Stimulated activated effector memory CD8-positive, alpha-beta T cell treated with anti-CD3 and anti-CD28 coated beads, Interleukin-12 subunit alpha, Interleukin-12 subunit beta, amount 100 ng/mL, for 72 hours (primary cell): Measurements from ENCODE around the gene SULT1A2.
"Not testable (repeated sequence)": the region's sequence is repeated elsewhere in the genome, so short reads cannot be mapped to it uniquely, and the experiment has no call there.

Source experiments
- ATAC-seq: fragments of 150-1000 bp; cut with Tn5 transposase; 2 replicates; pipeline ENCODE4 v1.10.0; 2021
- DNase-seq, 2 donors: peaks; one replicate each; pipeline ENCODE4 v3.0.0; 2021 to 2022; ENCODE audit warnings: low spot score in 2 of 2
- H3K27ac Mint-ChIP-seq: one replicate; pipeline ENCODE4 v1.8.0; 2022; ENCODE audit warnings: mild to moderate bottlenecking, mixed read lengths
- H3K36me3 Mint-ChIP-seq: one replicate; pipeline ENCODE4 v1.8.0; 2022; ENCODE audit warnings: mild to moderate bottlenecking, mixed read lengths
- H3K4me1 Mint-ChIP-seq: one replicate; pipeline ENCODE4 v1.8.0; 2022; ENCODE audit warnings: mixed read lengths
- H3K4me3 Mint-ChIP-seq: one replicate; pipeline ENCODE4 v1.8.0; 2022; ENCODE audit warnings: mild to moderate bottlenecking, mixed read lengths
- H3K9me3 Mint-ChIP-seq: one replicate; pipeline ENCODE4 v1.8.0; 2022; ENCODE audit warnings: mixed read lengths

SULT1A2 gene

DNA sequence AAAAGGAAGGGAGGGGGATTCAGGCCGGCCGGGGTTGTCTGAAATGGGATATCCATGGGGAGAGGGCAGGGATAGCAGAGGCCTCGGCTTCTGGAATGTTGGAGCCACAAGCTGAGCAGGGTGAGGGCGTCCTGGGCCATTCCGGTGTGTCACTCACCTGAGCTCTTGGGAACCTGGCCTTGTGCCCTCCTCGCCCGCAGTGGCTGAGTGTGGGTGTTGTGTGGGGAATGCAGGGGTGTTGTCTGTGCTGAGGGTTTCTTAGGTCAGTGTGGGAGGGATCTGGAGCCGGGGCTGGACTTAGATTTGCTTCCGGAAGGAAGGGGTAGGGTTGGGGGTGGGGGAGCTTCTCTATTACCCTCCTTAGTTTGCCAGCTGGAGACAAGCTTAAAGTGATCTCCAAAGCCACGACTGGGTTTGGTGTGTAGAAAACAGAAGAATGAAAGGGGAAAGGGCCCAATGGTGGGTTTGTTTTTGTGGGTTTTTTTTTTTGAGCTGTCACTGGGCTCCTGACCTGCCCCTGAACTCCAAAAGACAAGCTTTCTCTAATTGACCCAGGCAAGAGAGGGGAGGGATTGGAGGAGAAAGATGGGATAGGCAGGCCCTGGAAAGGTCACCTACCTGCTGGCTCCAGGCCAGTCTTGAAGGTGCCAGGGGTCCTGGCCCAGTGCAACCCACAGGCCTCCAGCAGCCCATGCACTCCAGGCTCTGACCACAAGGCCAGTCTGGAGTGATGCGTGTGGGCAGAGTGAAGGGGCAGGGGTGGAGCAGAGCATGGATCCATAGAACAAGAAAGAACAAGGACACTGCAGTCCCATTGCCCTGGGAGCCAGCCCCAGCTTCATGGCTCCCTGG is at the start of gene SULT1A2:
TSS of gene SULT1A2 (minus strand) at position 211 of the 852 bp plus-strand sequence. CDS start 1,120 bp downstream, outside the sequence.
- no peak within 1 kb of the TSS for H3K4me3 Mint-ChIP-seq
- no peaks in the 10 kb centered on the region for H3K36me3 Mint-ChIP-seq
- H3K9me3 Mint-ChIP-seq = no peaks in the 10 kb centered on the region
- ATAC-seq (no peak), DNase-seq (no peak)
- H3K27ac Mint-ChIP-seq = no peak within 1 kb of the TSS
- H3K4me1 Mint-ChIP-seq = peaks cover 6% of the 10 kb centered on the region

DNA sequence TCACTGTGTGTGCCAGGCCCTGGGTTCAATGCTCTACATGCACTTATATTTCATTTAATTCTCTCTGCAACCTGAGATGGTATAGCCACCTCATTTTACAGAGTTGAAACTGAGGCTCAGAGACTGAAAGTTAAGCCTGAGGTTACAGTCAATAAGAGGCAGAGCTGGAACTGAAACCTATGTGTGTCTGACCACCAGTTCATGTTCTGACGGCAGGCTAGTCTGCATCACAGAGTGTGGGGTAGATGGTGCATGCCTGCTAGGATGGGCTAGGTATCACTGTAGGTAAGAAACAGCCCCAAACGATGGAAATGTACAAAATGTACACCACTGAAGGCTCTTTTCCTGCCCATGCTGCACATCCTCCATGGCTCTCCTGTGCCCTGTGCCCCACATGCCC is 43.1 kb upstream of the SULT1A2 start:
- not testable (repeated sequence) for H3K36me3 Mint-ChIP-seq, H3K4me1 Mint-ChIP-seq, H3K27ac Mint-ChIP-seq, H3K9me3 Mint-ChIP-seq, H3K4me3 Mint-ChIP-seq, DNase-seq, ATAC-seq

DNA sequence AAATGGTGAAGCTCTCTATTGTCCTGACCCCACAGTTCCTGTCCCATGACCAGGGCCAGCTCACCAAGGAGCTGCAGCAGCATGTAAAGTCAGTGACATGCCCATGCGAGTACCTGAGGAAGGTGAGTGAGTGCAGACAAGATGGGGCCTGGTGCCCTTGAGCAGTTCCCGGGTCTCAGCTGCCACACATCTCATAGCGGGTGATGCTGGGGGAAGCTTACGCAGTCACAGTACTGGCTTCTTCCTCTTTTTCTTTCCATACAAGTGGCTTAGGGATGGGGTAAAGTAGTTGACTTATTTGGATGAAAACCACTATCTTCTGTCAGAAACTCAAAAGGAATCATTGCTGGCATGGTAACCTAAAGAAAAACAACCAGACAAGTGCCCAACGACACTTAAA is 41.5 kb upstream of the SULT1A2 start:
- H3K27ac Mint-ChIP-seq, H3K4me3 Mint-ChIP-seq, ATAC-seq, H3K9me3 Mint-ChIP-seq, H3K4me1 Mint-ChIP-seq, H3K36me3 Mint-ChIP-seq, DNase-seq: not testable (repeated sequence)

DNA sequence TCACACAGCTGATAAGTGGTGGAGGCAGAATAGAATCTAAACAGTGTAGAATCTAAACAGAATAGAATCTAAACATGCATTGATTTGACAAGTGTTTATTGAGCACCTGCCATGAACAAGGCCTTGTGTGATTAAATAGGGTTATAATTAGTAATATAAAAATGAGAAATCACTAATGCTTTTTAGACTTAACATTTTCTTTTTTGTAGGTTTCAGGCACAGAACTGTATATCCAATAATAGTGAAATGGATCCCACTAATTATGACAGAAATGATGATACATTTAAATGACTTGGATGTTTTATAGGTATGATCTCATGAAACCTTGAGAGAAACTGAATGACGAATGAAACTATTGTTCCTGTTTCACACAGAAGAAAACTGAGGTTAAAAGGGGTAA is 40.9 kb upstream of the SULT1A2 start, which contains the start of gene NPIPB8:
TSS of gene NPIPB8 (plus strand) at position 301 of the 400 bp plus-strand sequence. CDS start 296 bp downstream, outside the sequence.
- not testable (repeated sequence) for H3K4me3 Mint-ChIP-seq, H3K4me1 Mint-ChIP-seq, H3K9me3 Mint-ChIP-seq, ATAC-seq, H3K36me3 Mint-ChIP-seq, DNase-seq, H3K27ac Mint-ChIP-seq

DNA sequence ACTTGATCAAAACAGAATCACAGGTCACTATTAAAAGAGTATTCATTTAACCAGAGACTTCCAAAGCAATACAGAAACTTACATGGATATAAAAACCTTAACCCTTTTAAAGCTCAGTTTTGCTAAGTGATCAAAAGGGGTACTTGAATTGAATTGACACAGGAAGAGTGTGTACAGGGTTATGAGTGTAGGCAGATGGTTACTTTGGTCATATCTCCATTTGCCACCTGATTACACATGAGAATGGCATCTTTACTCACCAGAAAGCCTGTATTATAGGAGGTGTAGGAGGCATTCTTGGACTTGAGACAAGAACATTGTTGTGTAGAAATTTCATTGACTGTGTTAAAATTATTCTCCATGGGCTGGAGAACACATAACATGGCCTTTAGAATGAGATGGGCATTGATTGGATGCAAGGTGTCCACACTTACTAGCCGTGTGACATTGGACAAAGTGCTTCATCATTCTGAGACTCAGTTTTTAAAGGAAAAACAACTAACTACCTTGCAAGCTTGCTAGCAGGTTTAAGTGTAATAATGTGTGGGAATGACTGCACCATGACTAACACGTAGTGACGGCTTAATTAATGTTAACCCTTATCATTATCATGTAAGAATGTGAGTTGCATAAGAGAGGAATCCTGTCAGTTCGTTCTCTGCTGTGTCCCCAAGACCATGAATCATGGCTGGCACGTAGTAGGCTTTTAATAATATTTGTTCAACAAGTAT is 39.4 kb upstream of the SULT1A2 start:
- not testable (repeated sequence) for H3K9me3 Mint-ChIP-seq, H3K36me3 Mint-ChIP-seq, H3K27ac Mint-ChIP-seq, H3K4me1 Mint-ChIP-seq, DNase-seq, H3K4me3 Mint-ChIP-seq, ATAC-seq

DNA sequence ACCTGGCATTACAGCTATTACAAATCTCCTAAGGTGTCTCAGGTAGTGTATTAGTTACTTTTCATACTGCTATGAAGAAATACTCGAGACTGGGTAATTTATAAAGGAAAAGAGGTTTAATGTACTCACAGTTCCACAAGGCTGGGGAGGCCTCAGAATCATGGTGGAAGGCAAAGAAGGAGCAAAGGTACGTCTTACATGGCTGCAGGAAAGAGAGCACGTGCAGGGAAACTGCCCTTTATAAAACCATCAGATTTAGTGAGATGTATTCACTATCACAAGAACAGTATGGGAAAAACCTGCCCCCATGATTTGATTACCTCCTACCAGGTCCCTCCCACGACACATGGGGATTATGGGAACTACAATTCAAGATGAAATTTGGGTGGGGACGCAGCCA is 34.1 kb upstream of the SULT1A2 start:
- not testable (repeated sequence) for H3K27ac Mint-ChIP-seq, H3K4me3 Mint-ChIP-seq, H3K4me1 Mint-ChIP-seq, H3K9me3 Mint-ChIP-seq, H3K36me3 Mint-ChIP-seq, ATAC-seq, DNase-seq

DNA sequence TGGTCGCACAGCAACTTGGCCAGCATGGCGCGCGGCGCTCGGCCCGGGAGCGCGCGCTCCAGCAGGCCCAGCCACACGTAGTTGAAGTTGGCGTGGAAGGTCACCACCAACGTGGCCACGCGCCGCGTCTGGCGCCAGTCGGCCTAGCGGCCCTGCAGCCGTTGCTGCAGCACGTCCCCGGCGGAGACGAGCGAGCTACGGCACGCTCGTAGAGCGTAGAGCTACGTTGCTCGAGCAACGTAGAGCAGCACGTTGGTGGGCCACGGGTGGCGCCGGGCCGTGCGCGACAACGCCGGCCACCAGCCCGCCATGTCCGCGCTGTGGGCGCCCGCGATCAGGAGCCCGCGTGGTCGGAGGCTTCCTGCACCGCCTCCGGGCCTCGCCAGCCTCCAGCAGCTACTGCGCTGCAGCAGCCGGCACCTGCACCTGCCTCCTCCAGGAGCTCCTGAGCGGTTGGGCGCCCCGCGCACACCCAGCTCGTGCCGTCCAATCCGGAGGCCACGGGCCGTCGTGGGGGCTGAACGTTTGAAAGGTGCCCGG is 26.4 kb upstream of the SULT1A2 start:
- Mint-ChIP-seq H3K36me3 (peaks cover 28% of the 10 kb centered on the region), H3K9me3 (no peaks in the 10 kb centered on the region), H3K4me3 (peak overlapping the region; percentile 71), H3K27ac (peak overlapping the region; percentile 40), H3K4me1 (peaks cover 22% of the 10 kb centered on the region)
- DNase-seq (peak; percentile 29 to 72), ATAC-seq (peak; percentile 92)

DNA sequence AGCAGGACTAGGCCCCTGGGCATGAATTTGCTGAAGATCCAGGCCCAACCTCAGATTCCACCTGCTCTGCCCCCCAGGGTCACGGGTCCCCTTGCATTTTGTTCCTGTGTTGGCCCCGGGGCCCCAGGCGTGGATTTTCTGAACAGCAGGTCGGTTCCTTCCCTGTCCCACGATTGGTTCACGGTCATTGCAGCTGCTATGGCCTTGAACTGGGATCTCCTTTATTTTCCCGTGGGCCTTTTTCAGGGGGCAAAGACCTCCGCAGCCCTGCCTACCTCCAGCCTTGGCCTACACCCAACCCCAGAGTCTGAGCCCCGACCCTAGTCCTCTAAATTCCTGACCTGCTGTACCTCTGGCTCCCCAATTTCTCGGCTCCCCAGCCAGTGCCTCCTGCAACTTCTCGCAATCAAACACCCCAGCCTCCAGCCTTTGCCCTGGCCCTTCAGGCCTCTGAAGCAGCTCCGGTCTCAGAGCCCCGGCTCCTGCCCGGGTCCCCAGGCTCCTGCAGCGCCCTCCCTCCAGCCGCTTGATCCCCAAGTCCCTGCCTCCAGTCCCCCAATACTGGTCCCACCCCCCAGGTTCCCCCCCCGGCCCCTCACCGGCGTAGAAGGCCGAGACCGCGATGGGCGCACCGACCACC is 25.8 kb upstream of the SULT1A2 start:
- H3K27ac Mint-ChIP-seq = peak overlapping the region; percentile 40
- peak; percentile 42 for ATAC-seq
- H3K36me3 Mint-ChIP-seq = peaks cover 32% of the 10 kb centered on the region
- H3K4me1 Mint-ChIP-seq = peaks cover 22% of the 10 kb centered on the region
- not testable (repeated sequence) for H3K9me3 Mint-ChIP-seq, DNase-seq
- H3K4me3 Mint-ChIP-seq = peak overlapping the region; percentile 71

DNA sequence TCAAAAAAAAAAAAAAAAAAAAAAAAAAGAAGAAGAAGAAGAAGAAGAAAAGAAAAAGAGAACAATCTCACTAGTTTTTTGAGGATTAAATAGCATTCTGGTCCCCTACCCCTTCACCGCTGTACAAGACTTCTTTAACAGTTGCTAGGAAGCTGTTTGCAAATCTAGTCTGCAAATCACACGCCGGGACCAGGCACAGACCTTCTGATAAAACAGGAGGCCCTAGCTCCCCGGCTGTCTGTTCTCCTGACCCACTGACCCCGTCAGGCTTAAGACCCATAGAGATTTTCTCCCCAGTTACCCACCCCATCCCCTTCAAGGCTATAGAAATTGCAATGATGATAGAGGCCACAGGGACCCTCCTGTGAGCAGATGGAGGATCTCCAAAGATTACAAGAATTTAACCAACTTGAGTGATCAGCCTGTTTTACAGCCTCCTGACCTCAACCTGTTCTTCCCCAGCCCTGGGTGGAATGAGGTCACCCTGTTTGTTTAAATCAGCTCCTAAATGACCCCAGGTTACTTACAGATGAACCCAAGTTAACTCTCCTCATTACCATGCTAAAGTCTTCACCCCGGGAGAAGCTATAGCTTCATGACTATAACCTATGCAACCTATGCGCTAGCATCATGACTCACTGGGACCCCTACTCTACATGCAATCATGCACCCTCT is 24.8 kb upstream of the SULT1A2 start:
- H3K27ac Mint-ChIP-seq = no peak overlapping the region
- peaks cover 22% of the 10 kb centered on the region for H3K4me1 Mint-ChIP-seq
- peaks cover 32% of the 10 kb centered on the region for H3K36me3 Mint-ChIP-seq
- DNase-seq (no peak), ATAC-seq (no peak)
- H3K4me3 Mint-ChIP-seq = peak overlapping the region; percentile 71
- H3K9me3 Mint-ChIP-seq = no peaks in the 10 kb centered on the region

DNA sequence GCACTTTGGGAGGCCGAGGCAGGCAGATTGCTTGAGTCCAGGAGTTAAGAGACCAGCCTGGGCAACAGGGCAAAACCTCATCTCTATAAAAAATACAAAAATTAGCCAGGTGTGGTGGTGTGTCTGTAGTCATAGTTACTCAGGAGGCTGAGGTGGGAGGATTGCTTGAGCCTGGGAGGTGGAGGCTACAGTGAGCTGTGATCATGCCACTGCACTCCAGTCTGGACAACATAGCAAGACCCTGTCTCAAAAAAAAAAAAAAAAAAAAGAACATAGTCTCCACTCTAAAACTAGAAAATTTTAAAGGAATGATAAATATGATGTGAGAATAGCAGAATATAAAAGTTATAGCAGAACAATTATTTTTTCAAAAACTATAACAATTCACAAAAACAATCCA is 23.5 kb upstream of the SULT1A2 start:
- H3K4me3 Mint-ChIP-seq, H3K9me3 Mint-ChIP-seq, DNase-seq, ATAC-seq, H3K27ac Mint-ChIP-seq: not testable (repeated sequence)
- Mint-ChIP-seq H3K36me3 (peaks cover 32% of the 10 kb centered on the region), H3K4me1 (peaks cover 26% of the 10 kb centered on the region)

DNA sequence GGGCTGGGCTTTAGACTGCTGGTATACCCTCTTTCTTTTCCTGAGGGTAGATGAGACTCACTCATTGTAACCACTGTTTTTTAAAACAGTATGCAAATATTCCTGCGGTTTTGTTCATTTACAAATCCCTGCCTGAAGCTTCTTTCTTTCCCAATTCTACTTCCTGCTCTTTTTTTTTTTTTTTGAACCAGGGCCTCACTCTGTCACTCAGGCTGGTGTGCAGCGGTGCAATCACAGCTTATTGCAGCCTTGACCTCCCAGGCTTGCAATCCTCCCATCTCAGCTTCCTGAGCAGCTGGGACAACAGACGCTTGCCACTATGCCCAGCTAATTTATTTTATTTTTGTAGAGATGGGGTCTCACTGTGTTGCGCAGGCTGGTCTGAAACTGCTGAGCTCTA is 21.0 kb upstream of the SULT1A2 start:
- H3K36me3 Mint-ChIP-seq = peaks cover 32% of the 10 kb centered on the region
- H3K4me3 Mint-ChIP-seq = no peak overlapping the region
- H3K9me3 Mint-ChIP-seq = no peaks in the 10 kb centered on the region
- peaks cover 16% of the 10 kb centered on the region for H3K4me1 Mint-ChIP-seq
- ATAC-seq (no peak), DNase-seq (no peak)
- H3K27ac Mint-ChIP-seq = no peak overlapping the region

DNA sequence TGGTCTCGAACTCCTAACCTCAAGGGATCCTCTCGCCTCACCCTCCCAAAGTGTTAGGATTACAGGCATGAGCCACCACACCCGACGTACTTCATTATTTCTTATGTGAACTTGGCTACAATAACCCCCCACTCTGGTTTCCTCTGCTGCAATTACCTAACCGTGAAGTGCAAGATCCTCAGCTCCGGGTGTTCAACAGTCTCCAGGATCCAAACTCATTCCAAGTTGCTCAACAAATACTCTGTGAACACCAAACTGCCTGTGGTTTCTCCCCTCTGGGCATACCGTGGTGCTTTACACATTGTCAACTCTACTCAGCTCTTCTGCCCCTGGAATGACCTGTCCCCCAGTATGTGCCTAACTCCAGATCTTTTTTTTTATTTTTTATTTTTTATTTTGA is 19.8 kb upstream of the SULT1A2 start:
- no peak for DNase-seq
- no peaks in the 10 kb centered on the region for H3K9me3 Mint-ChIP-seq

DNA sequence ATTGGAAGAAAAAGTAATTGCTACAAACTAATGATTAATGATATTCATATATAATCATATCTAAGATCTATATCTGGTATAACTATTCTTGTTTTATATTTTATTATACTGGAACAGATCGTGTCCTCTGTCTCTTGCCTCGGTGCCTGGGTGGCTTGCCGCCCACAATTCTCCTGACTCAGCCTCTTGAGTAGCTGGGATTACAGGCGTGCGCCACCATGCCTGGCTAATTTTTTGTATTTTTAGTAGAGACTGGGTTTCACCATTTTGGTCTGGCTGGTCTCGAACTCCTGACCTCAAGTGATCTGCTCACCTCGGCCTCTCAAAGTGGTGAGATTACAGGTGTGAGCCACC is 19.4 kb upstream of the SULT1A2 start:
- H3K9me3 Mint-ChIP-seq, ATAC-seq, H3K4me1 Mint-ChIP-seq, H3K4me3 Mint-ChIP-seq, H3K27ac Mint-ChIP-seq, DNase-seq: not testable (repeated sequence)
- H3K36me3 Mint-ChIP-seq = peaks cover 30% of the 10 kb centered on the region

More for the DNA sequence above, 19.8 kb upstream of the SULT1A2 start:
- no peak overlapping the region for H3K27ac Mint-ChIP-seq
- H3K4me1 Mint-ChIP-seq = peaks cover 4% of the 10 kb centered on the region
- H3K36me3 Mint-ChIP-seq = peaks cover 32% of the 10 kb centered on the region
- ATAC-seq = no peak
- no peak overlapping the region for H3K4me3 Mint-ChIP-seq

DNA sequence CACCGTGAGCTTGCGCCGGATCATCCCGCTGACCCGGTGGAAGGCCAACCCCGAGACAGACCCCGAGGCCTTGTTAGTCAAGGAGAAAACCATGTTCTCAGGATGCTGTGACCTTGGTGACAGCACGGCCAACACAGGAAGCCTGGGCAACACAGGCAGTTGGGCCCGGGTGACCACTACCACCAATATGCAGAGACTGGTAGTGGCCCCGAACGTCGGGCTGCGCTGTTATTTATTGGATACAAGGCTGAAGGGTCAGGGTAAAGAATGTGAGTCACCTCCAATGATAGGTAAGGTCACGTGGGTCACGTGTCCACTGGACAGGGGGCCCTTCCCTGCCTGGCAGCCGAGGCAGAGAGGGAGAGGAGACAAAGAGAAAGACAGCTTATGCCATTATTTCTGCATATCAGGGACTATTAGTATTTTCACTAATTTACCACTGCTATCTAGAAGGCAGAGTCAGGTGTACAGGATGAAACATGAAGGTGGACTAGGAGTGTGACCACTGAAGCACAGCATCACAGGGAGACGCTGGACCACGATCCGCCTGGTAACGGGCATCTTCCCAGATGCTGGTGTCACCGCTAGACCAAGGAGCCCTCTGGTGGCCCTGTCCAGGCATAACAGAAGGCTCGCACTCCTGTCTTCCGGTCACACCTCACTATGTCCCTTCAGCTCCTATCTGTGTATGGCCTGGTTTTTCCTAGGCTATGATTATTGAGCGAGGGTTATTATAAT is 18.8 kb upstream of the SULT1A2 start:
- not testable (repeated sequence) for H3K4me3 Mint-ChIP-seq, H3K9me3 Mint-ChIP-seq, ATAC-seq, DNase-seq, H3K27ac Mint-ChIP-seq, H3K4me1 Mint-ChIP-seq
- peaks cover 25% of the 10 kb centered on the region for H3K36me3 Mint-ChIP-seq
